NCI-H446 treated with DMSO at 0.1 percent for 48 hours (cell line): ENCODE measurements around the gene RHBDD1.
A peak's percentile ranks its signal among the peaks of the same experiment; 100 is the strongest.

Source experiments
- DNase-seq: peaks from one replicate; lab custom pipeline; 2025; lab: John Stamatoyannopoulos, UW

RHBDD1 gene

DNA sequence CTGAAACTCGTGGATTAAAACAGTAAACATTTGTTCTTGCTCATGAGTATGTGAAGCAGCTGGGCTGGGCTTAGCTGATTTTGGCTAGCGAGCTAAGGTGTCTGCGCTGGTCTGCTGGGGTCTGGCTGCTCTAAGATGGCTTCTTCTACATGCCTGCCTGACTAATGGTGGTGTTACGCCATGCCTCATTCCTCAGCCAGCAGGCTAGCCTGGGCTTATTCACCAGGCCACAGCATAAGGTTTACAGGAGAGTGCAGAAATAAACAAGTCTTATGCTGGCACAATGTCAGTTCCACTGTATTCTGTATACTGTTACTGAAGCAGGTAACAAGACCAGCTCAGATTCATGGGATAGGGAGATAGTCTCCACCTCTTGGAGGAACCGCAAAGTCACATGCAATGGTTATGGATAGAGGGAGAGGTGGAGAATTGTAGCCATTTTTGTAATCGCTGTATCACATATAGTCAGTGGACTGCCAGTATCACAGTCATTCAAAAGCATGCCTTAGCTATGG lies 80.0 kb downstream of the RHBDD1 start:
- no peak for DNase-seq

DNA sequence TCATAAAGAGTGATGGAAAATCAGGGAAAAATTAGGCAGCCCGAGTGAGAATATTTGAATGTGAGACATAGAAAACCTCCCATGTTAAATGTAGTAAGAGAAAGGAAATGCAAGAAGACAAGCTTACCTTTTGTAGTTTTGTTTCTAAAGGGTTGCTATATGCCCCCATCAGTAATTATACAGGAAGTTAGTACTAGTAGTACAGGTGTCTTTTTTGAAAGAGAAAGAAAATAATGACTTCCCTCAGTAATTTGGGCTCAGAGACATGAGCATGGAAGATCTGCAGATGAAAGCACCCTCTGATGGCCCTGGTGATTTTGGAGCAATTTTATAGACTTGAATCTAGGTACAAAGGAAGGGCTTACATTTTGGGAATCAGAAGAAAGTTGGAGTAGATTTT lies 80.8 kb downstream of the RHBDD1 start:
- no peak for DNase-seq

DNA sequence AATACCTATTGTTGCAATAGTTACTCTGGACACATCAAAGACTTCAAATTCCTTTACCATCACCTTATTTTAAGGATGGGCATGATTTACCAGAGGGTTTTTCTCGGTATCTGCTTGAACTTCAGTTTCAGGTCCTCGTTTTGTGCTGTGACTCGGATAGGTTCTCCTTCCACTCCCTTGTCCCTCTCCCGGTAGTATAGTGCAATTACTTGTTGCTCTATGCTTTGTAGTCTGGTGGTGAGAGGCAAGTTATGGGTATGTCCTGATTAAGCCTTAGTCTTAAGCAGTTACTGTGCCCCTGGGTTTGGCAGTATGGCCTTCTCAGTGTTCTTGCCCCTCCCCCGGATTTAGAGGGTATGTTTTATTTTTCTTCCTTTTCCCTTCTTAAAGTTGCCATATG lies 96.6 kb downstream of the RHBDD1 start:
- DNase-seq: no peak

DNA sequence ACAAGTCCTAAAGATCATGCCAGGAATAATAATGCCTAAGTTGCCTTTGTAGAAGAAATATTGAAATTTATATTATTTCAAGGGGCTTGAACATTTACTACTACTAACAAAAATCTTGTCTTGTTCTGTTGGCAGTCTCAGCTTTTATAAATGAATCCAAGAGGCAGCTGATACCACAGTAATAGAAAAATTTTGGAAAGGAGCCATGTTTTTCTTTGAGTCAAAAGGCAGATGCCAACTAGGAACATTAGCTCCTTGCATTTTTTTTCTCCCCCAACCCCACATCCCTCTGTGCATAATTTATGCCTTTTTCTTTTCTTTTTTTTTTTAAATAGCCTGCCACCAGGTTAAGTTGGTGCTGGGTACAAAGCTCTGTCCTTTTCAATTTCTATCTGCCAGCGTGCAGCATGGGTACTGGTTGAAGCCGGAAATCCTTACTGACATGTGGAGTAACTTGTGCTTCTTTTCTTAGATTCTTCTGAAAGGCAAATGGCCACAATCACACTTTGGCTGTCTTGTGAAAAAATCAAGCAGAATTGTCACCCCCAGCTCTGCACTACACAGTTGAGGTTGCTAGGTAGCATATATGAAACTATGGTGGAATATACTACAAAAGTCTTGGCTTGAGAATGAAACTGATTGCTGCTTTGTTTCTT lies 98.8 kb downstream of the RHBDD1 start:
- peak; percentile 61 for DNase-seq

DNA sequence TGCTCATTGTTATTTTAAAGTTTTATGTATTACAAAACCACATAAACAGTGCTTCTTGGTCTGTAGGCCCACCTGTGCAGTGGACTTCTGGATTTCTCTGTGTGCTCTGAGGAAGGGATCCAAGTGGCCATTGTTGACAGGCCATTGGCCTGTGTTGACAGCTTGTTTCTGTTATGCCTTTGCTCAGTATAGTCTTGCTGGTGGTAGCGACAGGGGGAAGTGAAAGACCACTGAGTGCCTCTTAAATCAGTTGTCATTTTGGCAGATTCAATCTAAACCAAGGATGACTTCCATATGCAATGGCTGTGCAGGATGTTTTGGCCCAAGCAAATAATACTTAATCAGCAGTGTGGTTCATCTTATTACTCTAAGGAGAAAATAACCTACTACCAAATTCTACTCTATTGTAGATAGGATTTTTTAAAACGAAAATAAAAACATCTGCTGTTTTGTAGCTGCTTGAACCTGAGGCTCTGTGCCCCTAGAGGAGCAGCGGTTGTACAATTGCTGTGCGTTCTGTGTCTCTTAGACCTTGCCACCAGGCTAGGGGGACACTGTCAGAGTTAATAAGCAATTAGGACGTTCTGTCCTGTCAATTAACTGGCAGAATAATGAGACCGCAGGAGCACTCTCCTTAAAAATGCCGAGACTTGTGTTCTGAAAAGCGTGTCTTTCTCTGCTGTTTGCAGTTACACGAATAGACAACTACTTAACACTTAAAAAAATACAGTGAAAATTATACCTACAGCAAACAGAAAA lies 108.2 kb downstream of the RHBDD1 start:
- DNase-seq: no peak

DNA sequence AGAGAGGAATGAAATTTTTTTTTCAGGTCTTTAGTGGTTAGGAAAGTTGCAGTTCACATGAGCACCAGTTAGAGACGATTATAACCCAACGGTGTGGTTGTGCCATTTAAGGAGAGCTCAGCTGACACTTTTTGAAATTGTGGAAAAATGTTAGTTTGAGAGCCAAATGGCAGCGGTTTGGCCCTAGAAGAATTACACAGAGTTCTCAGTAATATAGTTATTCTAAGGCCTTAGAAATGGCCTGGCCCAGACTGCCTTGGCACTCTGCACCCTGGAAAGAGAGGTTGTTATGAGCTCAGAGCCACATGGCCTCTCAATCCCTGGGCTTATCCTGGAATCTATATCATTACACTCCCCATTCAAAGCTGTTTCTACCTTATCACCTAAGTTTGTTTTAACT lies 117.4 kb downstream of the RHBDD1 start:
- no peak for DNase-seq

DNA sequence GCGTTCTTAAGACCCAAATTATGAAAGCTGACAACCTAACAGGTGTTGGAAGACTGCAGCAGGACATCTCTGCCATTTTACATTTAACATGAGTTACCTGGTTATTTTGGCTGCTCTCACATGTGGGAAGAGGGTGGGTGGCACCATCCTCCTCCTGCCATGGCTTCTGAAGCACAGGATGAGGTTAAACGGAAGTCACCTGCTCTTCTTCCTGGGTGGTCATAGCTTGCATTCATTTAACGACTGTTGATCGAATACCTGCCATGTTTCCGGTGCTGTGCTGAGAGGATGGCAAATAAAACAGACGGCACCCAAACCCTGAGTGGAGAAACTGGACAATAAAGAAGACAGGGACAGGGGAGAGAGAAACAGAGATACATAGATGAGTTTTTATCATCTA lies 118.0 kb downstream of the RHBDD1 start:
- no peak for DNase-seq

DNA sequence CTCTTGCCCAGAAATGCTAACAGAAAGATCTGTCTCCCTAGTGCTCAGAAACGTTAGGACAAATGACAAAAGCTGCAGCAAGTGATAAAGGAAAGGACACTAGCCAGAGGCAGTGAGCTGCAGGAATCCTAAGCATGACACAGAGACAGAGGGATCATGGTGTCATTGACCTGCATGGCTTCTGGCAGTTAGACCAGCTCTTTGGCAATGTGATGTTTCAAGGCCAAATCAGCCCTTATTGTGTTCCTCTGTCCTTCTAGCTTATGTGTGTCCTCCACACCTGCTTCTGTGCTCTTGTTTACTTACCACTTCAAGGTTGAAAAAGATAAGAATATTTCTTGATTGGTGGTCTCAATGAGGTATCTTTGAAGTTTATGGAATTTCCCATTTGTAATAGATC lies 120.8 kb downstream of the RHBDD1 start:
- no peak for DNase-seq

DNA sequence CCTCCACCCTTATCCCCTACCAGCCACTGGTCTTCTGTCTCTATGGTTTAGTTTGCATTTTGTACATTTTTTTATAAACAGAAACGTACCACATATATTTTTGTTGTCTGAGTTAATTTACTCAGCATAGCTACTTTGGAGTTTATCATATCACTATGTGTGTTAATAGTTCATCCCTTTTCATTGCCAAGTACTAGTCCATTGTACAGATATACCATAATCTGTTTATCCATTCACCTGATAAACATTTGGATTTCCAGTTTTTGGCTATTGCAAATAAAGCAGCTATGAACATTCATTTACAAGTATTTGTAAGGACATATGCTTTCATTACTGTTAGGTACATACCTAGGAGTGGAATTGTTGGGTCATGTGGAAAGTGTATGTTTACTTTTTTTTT lies 123.6 kb downstream of the RHBDD1 start:
- no peak for DNase-seq

DNA sequence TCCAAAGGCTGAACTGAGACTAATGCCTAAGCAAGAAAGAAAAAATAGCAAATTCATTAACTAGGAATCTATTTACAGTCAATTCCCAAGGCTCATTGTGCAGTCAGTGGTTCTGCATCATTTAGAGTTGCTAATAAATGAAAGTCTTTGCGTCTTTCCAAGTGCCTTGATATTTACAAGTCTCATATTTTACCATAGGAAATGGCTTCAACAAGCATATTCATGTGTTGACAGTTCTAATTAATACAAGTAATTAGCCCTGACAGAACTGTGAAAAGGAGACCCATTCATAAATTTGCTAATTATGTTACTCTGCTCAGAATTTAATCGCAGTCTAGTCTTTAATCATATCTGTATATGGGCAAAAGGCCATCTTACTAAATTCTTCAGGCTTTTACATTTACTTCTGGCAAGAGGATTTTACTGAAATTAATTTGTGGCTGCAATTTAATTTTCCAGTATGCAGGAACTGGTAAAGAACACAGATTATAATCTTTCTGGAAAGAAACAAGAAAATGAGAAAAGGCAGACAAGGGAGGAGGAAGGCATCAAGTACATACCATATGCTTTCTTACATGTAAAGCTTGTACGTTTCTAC lies 126.4 kb downstream of the RHBDD1 start:
- no peak for DNase-seq

DNA sequence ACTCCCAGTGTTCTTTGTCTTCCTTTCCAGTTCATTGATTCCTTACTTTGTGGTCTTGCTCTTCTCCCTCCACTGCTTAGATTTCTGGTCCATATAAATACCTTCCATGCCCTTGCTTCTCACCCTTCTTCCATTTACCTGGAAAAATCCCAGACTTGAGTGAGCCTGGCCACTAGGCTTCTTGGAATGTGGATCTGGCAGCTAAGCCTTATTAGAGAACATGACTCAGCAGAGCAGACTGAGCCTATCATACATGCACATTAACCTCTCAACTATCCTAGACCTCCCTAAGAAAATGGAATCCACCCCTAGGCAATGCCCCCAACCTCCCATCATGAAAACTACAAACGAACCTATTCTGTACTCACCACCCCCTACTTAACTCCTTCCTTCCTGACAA lies 127.7 kb downstream of the RHBDD1 start:
- DNase-seq: no peak

DNA sequence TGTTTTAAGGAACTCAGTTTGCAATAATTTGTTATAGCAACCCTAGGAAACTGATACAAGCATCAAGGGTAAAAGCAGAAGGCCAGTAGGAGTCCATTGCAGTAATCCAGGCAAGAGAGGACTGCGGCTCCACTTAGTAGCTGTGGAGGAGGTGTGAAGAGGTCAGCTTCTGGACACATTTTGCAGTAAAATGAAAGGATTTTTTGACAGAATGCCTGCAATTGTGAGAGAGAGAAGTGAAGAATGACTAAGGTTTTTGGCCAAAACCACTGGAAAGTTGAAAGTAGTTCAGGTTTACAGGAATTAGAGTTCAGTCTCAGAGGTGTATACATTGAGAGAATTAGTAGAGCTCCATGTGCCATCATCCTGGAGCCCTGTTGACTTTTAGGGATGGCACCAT lies 129.5 kb downstream of the RHBDD1 start:
- DNase-seq: no peak

DNA sequence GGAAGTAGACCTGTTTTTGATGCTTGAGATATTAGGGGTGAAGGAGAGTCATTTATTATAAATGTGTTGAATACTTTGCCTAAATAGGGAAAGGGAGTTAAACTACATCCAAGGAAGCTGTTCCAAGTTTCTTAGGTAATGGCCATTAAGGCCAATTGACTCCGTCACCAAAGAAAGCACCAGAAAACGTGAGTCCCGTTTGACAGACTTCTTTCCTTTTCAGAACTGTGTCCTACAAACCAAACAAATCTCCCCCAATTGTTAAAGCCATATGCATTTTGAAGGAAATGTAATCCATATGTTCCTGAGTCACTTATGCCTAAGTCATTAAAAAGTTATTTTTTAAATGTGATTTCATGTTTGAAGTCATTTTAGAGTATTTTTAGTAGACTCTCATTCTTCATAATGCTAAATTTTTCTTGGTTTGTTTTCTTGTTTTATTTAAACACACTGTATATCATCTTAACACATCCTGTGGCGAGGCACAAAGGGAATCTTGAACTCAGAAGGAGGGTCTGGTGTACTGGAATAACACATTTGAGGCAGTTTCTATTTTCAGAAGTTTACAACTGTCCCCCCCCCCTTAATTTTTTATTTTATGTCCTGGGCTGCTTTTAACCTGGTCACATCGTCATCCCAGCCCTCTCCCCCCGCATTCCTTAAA lies 133.7 kb downstream of the RHBDD1 start:
- DNase-seq: no peak

DNA sequence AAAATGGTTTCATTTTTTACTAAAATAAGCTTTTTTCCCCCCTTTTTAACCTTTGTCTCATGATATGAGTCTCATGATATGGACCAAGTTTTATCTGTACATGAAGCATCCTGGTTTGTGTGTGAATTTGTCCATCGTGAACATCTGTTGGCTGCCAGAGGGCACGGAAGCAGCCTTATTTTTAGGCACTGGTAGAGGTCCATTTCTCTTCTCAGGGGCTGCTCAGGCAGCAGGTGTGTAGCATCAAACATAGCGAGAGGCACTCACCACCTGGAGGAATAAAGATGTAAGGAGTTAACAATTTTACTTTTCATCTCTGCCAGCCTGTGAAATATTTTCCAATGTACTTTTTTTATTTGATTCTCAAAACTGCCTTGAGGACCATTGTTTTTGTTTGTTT lies 134.5 kb downstream of the RHBDD1 start:
- DNase-seq: no peak

DNA sequence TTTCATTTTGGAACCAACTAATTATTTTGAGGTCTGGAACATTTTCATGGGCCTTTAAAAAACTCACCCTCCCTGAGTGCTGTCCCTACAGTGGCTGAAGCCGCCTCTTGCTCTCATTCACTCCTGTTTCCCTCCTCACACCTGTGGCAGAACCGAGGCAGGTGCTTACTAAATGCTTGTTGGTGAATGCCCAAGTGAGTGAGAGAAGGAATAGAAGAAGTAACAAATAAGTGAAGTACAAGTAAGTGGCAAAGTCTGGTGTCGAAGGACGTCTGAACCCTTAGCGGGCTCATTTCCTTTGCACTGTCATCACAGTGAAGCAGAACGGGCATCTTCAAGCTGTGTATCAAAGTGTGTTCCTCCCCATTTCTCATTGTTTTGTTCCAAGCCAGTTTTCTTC lies 135.2 kb downstream of the RHBDD1 start:
- no peak for DNase-seq

DNA sequence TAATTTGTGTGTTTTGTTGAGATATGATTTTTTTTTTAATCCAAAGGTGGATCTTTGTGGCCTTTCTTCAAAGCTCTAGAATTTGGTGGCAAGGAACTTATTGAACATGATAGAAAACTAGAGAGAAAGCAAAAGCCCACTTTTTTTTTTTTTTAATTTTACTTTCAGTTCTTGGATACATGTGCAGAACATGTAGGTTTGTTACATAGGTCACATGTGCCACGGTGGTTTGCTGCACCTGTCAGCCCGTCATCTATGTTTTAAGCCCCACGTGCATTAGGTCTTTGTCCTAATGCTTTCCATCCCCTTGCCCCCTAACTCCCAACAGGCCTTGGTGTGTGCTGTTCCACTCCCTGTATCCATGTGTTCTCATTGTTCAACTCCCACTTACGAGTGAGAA lies 135.9 kb downstream of the RHBDD1 start:
- DNase-seq: no peak

DNA sequence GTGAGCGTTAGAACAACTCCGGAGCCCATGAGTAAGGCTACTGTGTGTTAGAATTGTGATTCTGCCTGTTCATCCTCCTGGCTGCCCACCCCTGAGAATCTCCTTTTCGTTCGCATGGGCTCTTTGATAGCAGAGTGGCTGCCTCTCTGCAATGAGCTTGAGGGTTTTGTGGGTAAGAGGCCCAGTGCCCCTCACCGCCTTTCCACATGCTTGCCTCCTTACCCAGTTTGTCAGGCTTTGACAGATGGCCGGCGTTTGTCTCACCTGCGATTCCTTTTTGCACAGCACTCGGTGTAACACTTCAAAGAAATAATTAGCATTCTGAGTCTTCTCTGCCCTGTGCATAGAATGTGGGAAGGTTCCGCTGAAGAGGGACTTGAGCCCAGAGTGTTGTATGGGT lies 138.0 kb downstream of the RHBDD1 start:
- DNase-seq: no peak

DNA sequence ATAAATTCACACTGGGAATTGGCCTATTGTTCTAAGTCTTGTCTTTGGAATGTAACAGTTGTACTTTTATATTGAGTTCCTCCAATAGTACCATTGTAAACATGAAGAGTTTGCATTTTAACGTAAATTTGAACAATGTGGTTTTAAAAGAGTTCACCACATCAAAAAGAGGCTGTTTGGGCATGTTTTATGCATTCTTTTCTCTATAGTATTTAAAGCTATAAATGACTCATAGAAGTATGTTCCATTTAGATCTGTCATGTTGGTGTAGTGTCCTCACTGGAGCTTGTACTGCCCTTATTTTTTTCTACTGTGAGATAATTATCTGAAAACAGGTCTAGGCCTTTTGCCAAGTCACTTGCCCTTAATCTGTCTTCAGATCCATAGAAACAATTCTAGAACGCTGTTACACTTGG lies 141.9 kb downstream of the RHBDD1 start:
- peak; percentile 27 for DNase-seq

DNA sequence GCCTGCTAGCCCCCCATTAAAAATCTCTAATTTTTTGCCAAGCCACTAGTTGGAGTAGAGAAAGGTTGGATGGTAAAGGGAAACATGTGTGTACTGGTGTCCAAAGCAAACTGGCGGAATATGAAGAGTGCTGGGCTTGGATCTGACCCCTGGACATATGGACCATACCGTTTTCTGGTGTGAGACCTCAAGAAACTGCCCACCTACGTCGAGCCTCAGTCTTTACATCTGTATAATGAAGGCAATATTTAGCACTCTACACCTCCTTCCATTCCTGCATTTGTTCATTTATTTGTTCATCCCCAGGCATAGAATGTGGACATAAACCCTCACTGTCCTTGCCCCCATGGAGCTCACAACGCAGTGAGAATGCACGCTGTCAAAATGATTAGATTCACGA lies 142.4 kb downstream of the RHBDD1 start:
- DNase-seq: no peak

DNA sequence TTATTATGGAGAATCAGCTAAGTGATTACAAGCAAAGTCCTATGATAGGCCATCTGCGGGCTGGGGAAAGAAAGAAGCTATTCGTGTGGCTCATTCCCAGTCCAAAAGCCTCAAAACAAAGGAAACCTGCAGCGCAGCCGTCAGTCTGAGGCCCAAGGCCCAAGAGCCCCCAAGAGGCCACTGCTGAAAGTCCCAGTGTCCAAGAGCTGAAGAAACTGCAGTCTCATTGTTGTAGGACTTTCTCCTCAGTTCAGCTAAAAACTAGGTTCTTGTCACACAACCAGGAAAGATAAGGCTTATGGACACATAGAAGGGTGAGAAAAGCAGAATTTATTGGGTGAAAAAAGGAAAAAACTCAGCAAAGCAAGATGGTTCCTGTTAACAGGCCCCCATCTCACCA lies 143.2 kb downstream of the RHBDD1 start:
- DNase-seq: no peak

DNA sequence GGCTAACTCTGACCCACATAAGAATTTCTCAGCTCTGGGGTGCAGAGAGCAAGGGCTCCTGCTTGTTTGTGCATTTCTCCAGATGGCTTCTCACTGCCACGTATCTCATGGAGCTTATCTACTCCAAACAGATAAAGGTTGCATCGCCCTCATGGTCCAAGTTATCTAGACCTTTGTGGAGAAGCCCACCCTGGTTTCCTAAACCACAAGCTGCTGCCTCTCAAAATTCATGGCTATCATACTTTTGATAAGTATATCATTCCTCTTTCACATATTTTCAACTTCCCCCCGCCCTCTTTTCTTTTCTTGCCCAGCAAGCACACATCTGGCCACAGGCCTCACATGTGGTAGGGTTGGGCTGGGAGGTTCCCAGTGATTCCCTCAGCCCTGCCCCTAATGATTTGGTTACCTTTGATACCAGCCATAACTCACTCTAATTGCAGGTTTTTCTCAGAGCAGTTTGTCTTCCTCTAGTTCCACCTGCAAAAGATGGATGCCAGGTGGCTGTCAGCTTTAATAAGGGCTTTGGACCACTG lies 146.0 kb downstream of the RHBDD1 start:
- no peak for DNase-seq
